Measurements from ENCODE around the gene DTX3L.

The DTX3L gene

DNA sequence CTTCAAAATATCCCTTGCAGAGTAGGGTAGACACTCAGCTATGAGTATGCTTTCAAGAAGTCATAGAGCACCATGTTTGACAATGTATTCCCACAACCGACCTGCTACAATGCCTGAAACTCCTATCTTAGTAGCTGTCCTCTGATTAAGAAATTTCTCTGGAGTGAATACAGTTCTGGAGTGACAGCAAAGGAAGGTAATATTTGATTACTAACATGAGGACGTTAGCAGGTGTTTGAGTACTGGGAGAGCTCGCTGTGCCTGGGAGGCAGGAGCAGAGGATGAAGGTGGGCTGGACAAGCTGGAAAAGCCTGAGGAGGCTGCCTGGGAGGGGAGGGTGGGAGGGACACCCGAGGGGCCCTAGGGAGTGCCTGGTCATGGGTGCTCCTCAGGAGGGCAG is 56.3 kb downstream of the DTX3L start:
- Histone ChIP-seq H4K20me1 (ENCODE audit: low read depth, low read length) (no peaks in the 10 kb centered on the region), H2AFZ (ENCODE audit: low read depth, low read length, severe bottlenecking) (no peak overlapping the region), H3K27me3 (ENCODE audit: low read length) (no peaks in the 10 kb centered on the region), H3F3A (ENCODE audit: insufficient read depth) (no peaks in the 10 kb centered on the region), H3K4me3 (ENCODE audit: insufficient read depth, low read length, poor library complexity, severe bottlenecking) (no peak overlapping the region), H3K79me2 (ENCODE audit: insufficient read depth, low read length) (no peaks in the 10 kb centered on the region), H3K9me2 (replicated peaks; ENCODE audit: insufficient read depth, low read length) (no peaks in the 10 kb centered on the region), H3K4me2 (ENCODE audit: low read depth, low read length, poor library complexity, severe bottlenecking) (no peak overlapping the region), H3K9me3 (ENCODE audit: insufficient read depth, low read length) (no peaks in the 10 kb centered on the region), H3K36me3 (ENCODE audit: low read length) (no peaks in the 10 kb centered on the region), H3K27ac (ENCODE audit: low read depth, low read length) (no peak overlapping the region), H3K9ac (ENCODE audit: low read length) (no peak overlapping the region)
- TF ChIP-seq EZH2phosphoT487 (conservative IDR thresholded peaks at IDR 0.05; ENCODE audit: low read length): no peak
- TF ChIP-seq, protein P1, sequence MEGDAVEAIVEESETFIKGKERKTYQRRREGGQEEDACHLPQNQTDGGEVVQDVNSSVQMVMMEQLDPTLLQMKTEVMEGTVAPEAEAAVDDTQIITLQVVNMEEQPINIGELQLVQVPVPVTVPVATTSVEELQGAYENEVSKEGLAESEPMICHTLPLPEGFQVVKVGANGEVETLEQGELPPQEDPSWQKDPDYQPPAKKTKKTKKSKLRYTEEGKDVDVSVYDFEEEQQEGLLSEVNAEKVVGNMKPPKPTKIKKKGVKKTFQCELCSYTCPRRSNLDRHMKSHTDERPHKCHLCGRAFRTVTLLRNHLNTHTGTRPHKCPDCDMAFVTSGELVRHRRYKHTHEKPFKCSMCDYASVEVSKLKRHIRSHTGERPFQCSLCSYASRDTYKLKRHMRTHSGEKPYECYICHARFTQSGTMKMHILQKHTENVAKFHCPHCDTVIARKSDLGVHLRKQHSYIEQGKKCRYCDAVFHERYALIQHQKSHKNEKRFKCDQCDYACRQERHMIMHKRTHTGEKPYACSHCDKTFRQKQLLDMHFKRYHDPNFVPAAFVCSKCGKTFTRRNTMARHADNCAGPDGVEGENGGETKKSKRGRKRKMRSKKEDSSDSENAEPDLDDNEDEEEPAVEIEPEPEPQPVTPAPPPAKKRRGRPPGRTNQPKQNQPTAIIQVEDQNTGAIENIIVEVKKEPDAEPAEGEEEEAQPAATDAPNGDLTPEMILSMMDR (IDR thresholded peaks at IDR 0.05; ENCODE audit: insufficient read depth, low read length, poor library complexity, severe bottlenecking): no peak

- H3K9ac ChIP-seq (ENCODE audit: low read length): no peak overlapping the region
Measured at GRCh38 chr3:122621112-122621511, 57.0 kb downstream of the DTX3L start.

DNA sequence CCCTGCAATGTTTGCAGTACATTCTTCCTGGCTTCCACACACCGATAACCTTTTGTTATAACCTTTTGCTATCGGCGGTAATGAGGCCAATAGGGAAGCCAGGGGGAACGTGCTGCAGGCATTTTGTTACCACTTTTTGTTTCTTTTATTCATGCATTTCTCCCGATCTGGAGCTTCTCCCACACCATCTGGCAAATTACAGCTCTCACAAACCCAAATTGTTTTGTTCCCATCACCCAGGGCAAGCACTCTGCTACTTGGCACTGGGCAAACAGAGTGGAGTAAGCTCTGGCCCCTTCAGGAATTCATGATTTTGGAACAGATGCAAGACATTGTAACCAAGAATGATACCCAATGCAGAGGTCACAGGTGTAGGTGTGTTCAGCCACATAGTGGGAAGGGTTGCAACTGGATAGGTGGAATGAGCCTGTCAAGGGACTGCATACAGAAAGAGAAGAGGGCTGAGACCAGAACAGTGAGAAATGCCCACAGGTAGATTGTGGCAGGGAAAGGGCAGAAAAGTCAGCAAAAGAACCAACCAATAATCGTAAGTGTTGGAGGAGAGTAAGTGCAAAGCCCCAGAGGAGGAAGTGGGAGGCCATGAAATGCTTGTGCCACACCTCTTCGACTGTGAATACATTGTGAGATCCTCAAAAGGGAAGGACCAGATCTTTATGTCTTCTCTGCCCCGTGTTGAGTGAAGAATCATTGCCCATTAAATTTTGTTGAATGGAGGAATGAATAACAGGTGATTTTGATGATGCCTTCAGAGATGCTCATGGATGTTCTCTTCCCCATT is 59.1 kb downstream of the DTX3L start:
- TF ChIP-seq EZH2phosphoT487 (conservative IDR thresholded peaks at IDR 0.05; ENCODE audit: low read length): no peak

More at GRCh38 chr3:122621112-122621511, 57.0 kb downstream of the DTX3L start:
- no peak overlapping the region for H2AFZ ChIP-seq (ENCODE audit: low read depth, low read length, severe bottlenecking)
- H3K27me3 ChIP-seq (ENCODE audit: low read length): no peaks in the 10 kb centered on the region
- no peak overlapping the region for H3K4me2 ChIP-seq (ENCODE audit: low read depth, low read length, poor library complexity, severe bottlenecking)
- H3K79me2 ChIP-seq (ENCODE audit: insufficient read depth, low read length): no peaks in the 10 kb centered on the region
- no peak overlapping the region for H3K4me3 ChIP-seq (ENCODE audit: insufficient read depth, low read length, poor library complexity, severe bottlenecking)
- no peaks in the 10 kb centered on the region for H3K9me2 ChIP-seq (replicated peaks; ENCODE audit: insufficient read depth, low read length)
- H3K27ac ChIP-seq (ENCODE audit: low read depth, low read length): no peak overlapping the region
- no peaks in the 10 kb centered on the region for H4K20me1 ChIP-seq (ENCODE audit: low read depth, low read length)
- H3F3A ChIP-seq (ENCODE audit: insufficient read depth): no peaks in the 10 kb centered on the region
- H3K9me3 ChIP-seq (ENCODE audit: insufficient read depth, low read length): no peaks in the 10 kb centered on the region
- TF ChIP-seq, protein P1 (IDR thresholded peaks at IDR 0.05; ENCODE audit: insufficient read depth, low read length, poor library complexity, severe bottlenecking): no peak
- no peak for TF ChIP-seq EZH2phosphoT487 (conservative IDR thresholded peaks at IDR 0.05; ENCODE audit: low read length)
- H3K36me3 ChIP-seq (ENCODE audit: low read length): no peaks in the 10 kb centered on the region

More for the DNA sequence above, 59.1 kb downstream of the DTX3L start:
- no peaks in the 10 kb centered on the region for H3F3A ChIP-seq (ENCODE audit: insufficient read depth)
- H3K4me3 ChIP-seq (ENCODE audit: insufficient read depth, low read length, poor library complexity, severe bottlenecking): no peak overlapping the region
- H3K27me3 ChIP-seq (ENCODE audit: low read length): no peaks in the 10 kb centered on the region
- H2AFZ ChIP-seq (ENCODE audit: low read depth, low read length, severe bottlenecking): no peak overlapping the region
- H3K9ac ChIP-seq (ENCODE audit: low read length): no peak overlapping the region
- H3K36me3 ChIP-seq (ENCODE audit: low read length): no peaks in the 10 kb centered on the region
- no peaks in the 10 kb centered on the region for H3K79me2 ChIP-seq (ENCODE audit: insufficient read depth, low read length)
- H4K20me1 ChIP-seq (ENCODE audit: low read depth, low read length): no peaks in the 10 kb centered on the region
- H3K9me3 ChIP-seq (ENCODE audit: insufficient read depth, low read length): no peaks in the 10 kb centered on the region
- no peak overlapping the region for H3K4me2 ChIP-seq (ENCODE audit: low read depth, low read length, poor library complexity, severe bottlenecking)
- no peaks in the 10 kb centered on the region for H3K9me2 ChIP-seq (replicated peaks; ENCODE audit: insufficient read depth, low read length)
- no peak overlapping the region for H3K27ac ChIP-seq (ENCODE audit: low read depth, low read length)
